Left ventricle myocardium inferior (tissue), 1 donor: ENCODE data around the gene CC2D2B. TPM values are rescaled to one million over a fixed set of nuclear protein-coding genes. Genes with fewer than 3 reads are reported as not detected.
"Not testable (repeated sequence)": the region's sequence is repeated elsewhere in the genome, so short reads cannot be mapped to it uniquely, and the experiment has no call there.

Source experiments
- DNase-seq: peaks from one replicate; pipeline ENCODE4 v3.0.0-alpha.2; 2020
- H3K27ac ChIP-seq: fragments of 200-600 bp; replicated peaks from 2 replicates; pipeline ENCODE4 v1.8.0; 2021
- H3K27me3 ChIP-seq: fragments of 200-600 bp; 2 replicates; pipeline ENCODE4 v1.8.0; 2021; ENCODE audit warnings: low read depth
- H3K36me3 ChIP-seq: fragments of 200-600 bp; 2 replicates; pipeline ENCODE4 v1.8.0; 2021
- H3K4me1 ChIP-seq: fragments of 200-600 bp; 2 replicates; pipeline ENCODE4 v1.8.0; 2021
- H3K4me3 ChIP-seq: fragments of 200-600 bp; 2 replicates; pipeline ENCODE4 v1.8.0; 2021; ENCODE audit warnings: mild to moderate bottlenecking, moderate library complexity
- H3K9me3 ChIP-seq: fragments of 200-600 bp; replicated peaks from 2 replicates; pipeline ENCODE4 v1.8.0; 2021
- CTCF ChIP-seq: fragments of 200-600 bp; IDR thresholded peaks from 2 replicates; pipeline ENCODE4 v1.8.0; 2021; ENCODE audit warnings: antibody characterized with exemption, mild to moderate bottlenecking, borderline replicate concordance
- intact Hi-C: fragments of 100-400 bp; cut with micrococcal nuclease; formaldehyde crosslinking; loops from one replicate; pipeline ENCODE4 v1.11.0; 2022
- total RNA-seq: library from RNA; stranded (reverse); fragmentation: NEBNext Ultra II Directional; extraction: Animal tissue kit (Norgen Biotek cat#: 25700); gene quantifications from one replicate; pipeline ENCODE4 v1.2.1, GENCODE V29; 2021
- donor health status: DM: no; HTN: yes; CAD: no; lungs with severe emphysema.

The CC2D2B gene
- total RNA-seq, 1 donor from 2014 or later: 0.30 TPM

GRCh38 chr10:95987685-95988426 lies 80.1 kb downstream of the CC2D2B start:
- intact Hi-C loops: no loop called here
- Histone ChIP-seq H3K36me3 (no peaks in the 10 kb centered on the region), H3K27ac (no peak overlapping the region), H3K27me3 (no peaks in the 10 kb centered on the region), H3K4me1 (no peaks in the 10 kb centered on the region), H3K9me3 (no peaks in the 10 kb centered on the region), H3K4me3 (no peak overlapping the region)
- TF ChIP-seq CTCF: no peak
- no peak for DNase-seq

- no peak overlapping the region for H3K4me3 ChIP-seq
- DNase-seq: no peak
- no peak for TF ChIP-seq CTCF
- no peak overlapping the region for H3K27ac ChIP-seq
- no peaks in the 10 kb centered on the region for H3K4me1 ChIP-seq
- H3K36me3 ChIP-seq: no peaks in the 10 kb centered on the region
- intact Hi-C loops: no loop called here
- no peaks in the 10 kb centered on the region for H3K27me3 ChIP-seq
- H3K9me3 ChIP-seq: no peaks in the 10 kb centered on the region
Observed at GRCh38 chr10:95988702-95989101, 80.9 kb downstream of the CC2D2B start.

GRCh38 chr10:95994376-95994775 lies 86.6 kb downstream of the CC2D2B start:
- DNase-seq, H3K4me1 ChIP-seq, H3K27ac ChIP-seq, H3K4me3 ChIP-seq, intact Hi-C loops, H3K9me3 ChIP-seq, H3K27me3 ChIP-seq, H3K36me3 ChIP-seq: not testable (repeated sequence)

DNA sequence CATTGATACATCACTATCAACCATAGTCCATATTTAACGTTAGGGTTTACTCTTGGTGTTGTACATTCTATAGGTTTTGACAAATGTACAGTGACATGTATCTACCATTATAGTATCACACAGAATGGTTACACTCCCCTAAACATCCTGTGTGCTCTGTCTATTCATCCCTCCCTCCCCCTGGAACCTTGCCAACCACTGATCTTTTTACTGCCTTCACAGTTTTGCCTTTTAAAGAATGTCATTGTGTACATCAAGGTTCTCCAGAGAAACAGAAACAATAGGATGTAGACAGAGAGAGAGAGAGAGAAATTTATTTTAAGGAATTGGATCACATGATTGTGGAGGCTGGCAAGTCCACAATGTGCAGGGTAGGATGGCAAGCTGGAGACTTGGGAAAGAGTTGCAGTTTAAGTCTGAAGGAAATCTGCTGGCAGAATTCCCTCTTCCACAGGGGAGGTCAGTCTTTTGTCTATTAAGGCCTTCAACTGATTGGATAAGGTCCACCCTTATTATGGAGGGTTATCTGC lies 90.5 kb downstream of the CC2D2B start:
- TF ChIP-seq CTCF: no peak
- no peaks in the 10 kb centered on the region for H3K27me3 ChIP-seq
- no peak overlapping the region for H3K4me3 ChIP-seq
- no peaks in the 10 kb centered on the region for H3K4me1 ChIP-seq
- H3K9me3 ChIP-seq: no peaks in the 10 kb centered on the region
- intact Hi-C loops: no loop called here
- H3K27ac ChIP-seq: no peak overlapping the region
- DNase-seq: no peak
- H3K36me3 ChIP-seq: no peaks in the 10 kb centered on the region

GRCh38 chr10:96013956-96014355 lies 106.2 kb downstream of the CC2D2B start:
- H3K9me3 ChIP-seq: no peaks in the 10 kb centered on the region
- no peak for TF ChIP-seq CTCF
- no peak overlapping the region for H3K4me3 ChIP-seq
- H3K4me1 ChIP-seq: peaks cover 6% of the 10 kb centered on the region
- no peak for DNase-seq
- no peaks in the 10 kb centered on the region for H3K27me3 ChIP-seq
- no peak overlapping the region for H3K27ac ChIP-seq
- H3K36me3 ChIP-seq: no peaks in the 10 kb centered on the region
- intact Hi-C loops: no loop called here

DNA sequence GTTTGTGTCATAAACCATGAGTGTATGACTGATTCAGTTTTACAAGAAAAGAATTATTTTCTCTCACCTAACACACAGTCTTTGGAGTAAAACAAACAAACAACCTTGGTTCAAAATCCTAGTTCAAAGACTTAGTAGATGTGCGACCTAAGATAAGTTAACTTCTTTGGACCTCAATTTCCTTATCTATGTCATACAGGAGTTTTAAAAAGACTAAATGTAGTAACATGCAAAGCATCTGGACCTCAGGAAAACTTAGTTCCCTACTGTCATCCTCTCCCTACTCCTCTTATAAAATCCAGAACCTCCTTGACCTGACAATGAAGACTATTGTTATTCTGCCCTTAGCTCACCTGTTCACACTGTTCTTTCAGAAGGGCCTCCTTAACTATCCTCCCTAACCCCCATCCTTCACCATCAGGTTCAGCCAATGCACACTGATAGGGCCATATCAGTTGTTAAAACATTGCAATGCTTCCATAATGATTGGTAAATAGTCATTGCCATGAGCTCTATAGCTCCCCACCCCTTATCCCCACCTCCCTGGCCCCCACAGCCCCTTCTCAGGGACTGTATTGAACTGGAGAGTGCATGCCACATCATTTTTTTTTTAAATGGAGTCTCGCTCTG lies 106.8 kb downstream of the CC2D2B start:
- DNase-seq: no peak
- Histone ChIP-seq H3K4me3 (no peak overlapping the region), H3K27ac (no peak overlapping the region), H3K9me3 (no peaks in the 10 kb centered on the region), H3K4me1 (peaks cover 6% of the 10 kb centered on the region), H3K36me3 (no peaks in the 10 kb centered on the region), H3K27me3 (no peaks in the 10 kb centered on the region)
- no peak for TF ChIP-seq CTCF
- intact Hi-C loops: no loop called here
